H9 (cell line): ENCODE measurements around the gene DPP6. TPM values are rescaled to one million over a fixed set of nuclear protein-coding genes. Genes with fewer than 3 reads are reported as not detected.
"Not testable (repeated sequence)": the region's sequence is repeated elsewhere in the genome, so short reads cannot be mapped to it uniquely, and the experiment has no call there.

ENCODE experiments used
- DNase-seq: peaks from one replicate; pipeline ENCODE4 v3.0.0-alpha.2; 2017
- H2AFZ ChIP-seq: one replicate; pipeline ENCODE4 v1.6.1; 2013; ENCODE audit warnings: mild to moderate bottlenecking, low read length, control low read depth, moderate library complexity
- H2AK5ac ChIP-seq: 2 replicates; pipeline ENCODE4 v1.6.1; 2013; ENCODE audit warnings: low read length, control low read depth, mixed read lengths; ENCODE audit not compliant: insufficient read length
- H2BK120ac ChIP-seq: one replicate; pipeline ENCODE4 v1.6.1; 2013; ENCODE audit warnings: low read depth, mild to moderate bottlenecking, low read length, control low read depth, inconsistent platforms; ENCODE audit not compliant: poor library complexity, severe bottlenecking
- H2BK12ac ChIP-seq: 2 replicates; pipeline ENCODE4 v1.6.1; 2013; ENCODE audit warnings: low read length, control low read depth, mixed read lengths, low read depth; ENCODE audit not compliant: insufficient read length
- H2BK15ac ChIP-seq: 2 replicates; pipeline ENCODE4 v1.6.1; 2013; ENCODE audit warnings: low read depth, low read length, control low read depth
- H2BK20ac ChIP-seq: one replicate; pipeline ENCODE4 v1.6.1; 2013; ENCODE audit warnings: low read depth, mild to moderate bottlenecking, low read length, control low read depth, inconsistent platforms; ENCODE audit not compliant: poor library complexity, severe bottlenecking
- H2BK5ac ChIP-seq: 2 replicates; pipeline ENCODE4 v1.6.1; 2013; ENCODE audit warnings: low read length, control low read depth, mixed read lengths; ENCODE audit not compliant: insufficient read length
- H3K14ac ChIP-seq: 2 replicates; pipeline ENCODE4 v1.6.1; 2013; ENCODE audit warnings: low read length, control low read depth; ENCODE audit not compliant: insufficient read depth
- H3K18ac ChIP-seq: 2 replicates; pipeline ENCODE4 v1.6.1; 2013; ENCODE audit warnings: low read depth, mild to moderate bottlenecking, mixed read lengths, low read length, control low read depth; ENCODE audit not compliant: insufficient read length
- H3K23ac ChIP-seq: 2 replicates; pipeline ENCODE4 v1.6.1; 2013; ENCODE audit warnings: low read length, control low read depth, mixed read lengths, low read depth; ENCODE audit not compliant: insufficient read length
- H3K23me2 ChIP-seq: 2 replicates; pipeline ENCODE4 v1.6.1; 2013; ENCODE audit warnings: low read depth, mild to moderate bottlenecking, mixed read lengths, low read length, control low read depth; ENCODE audit not compliant: insufficient read length, poor library complexity, severe bottlenecking
- H3K27ac ChIP-seq: 2 replicates; pipeline ENCODE4 v1.5.1; 2013; ENCODE audit warnings: low read length, control low read depth, mixed read lengths, low read depth; ENCODE audit not compliant: insufficient read length
- H3K27me3 ChIP-seq: 2 replicates; pipeline ENCODE4 v1.6.1; 2013; ENCODE audit warnings: low read length, control low read depth, inconsistent platforms; ENCODE audit not compliant: insufficient read depth
- H3K4ac ChIP-seq: 2 replicates; pipeline ENCODE4 v1.6.1; 2013; ENCODE audit warnings: low read depth, mild to moderate bottlenecking, control low read depth, inconsistent platforms, low read length, moderate library complexity
- H3K4me1 ChIP-seq: 2 replicates; pipeline ENCODE4 v1.6.1; 2013; ENCODE audit warnings: low read length, control low read depth, inconsistent platforms; ENCODE audit not compliant: insufficient read depth
- H3K4me2 ChIP-seq: 2 replicates; pipeline ENCODE4 v1.6.1; 2013; ENCODE audit warnings: low read length, control low read depth, mixed read lengths; ENCODE audit not compliant: insufficient read length, insufficient read depth
- H3K56ac ChIP-seq: 2 replicates; pipeline ENCODE4 v1.6.1; 2013; ENCODE audit warnings: low read depth, mild to moderate bottlenecking, mixed read lengths, low read length, control low read depth; ENCODE audit not compliant: insufficient read length
- H3K79me1 ChIP-seq: 2 replicates; pipeline ENCODE4 v1.6.1; 2013; ENCODE audit warnings: low read depth, mild to moderate bottlenecking, moderate library complexity, low read length, control low read depth, inconsistent platforms; ENCODE audit not compliant: insufficient read depth, poor library complexity, severe bottlenecking
- H3K79me2 ChIP-seq: 2 replicates; pipeline ENCODE4 v1.6.1; 2013; ENCODE audit warnings: low read length, control low read depth, inconsistent platforms; ENCODE audit not compliant: insufficient read depth
- H3K9ac ChIP-seq: 2 replicates; pipeline ENCODE4 v1.6.1; 2013; ENCODE audit warnings: low read length, control low read depth, mixed read lengths; ENCODE audit not compliant: insufficient read length; ENCODE audit errors: extremely low read depth
- H3K9me3 ChIP-seq: one replicate; pipeline ENCODE4 v1.6.1; 2013; ENCODE audit warnings: low read depth, low read length, inconsistent platforms; ENCODE audit not compliant: control insufficient read depth
- H3T11ph ChIP-seq: one replicate; pipeline ENCODE4 v1.6.1; 2013; ENCODE audit warnings: mild to moderate bottlenecking, low read length, control low read depth, inconsistent platforms
- H4K20me1 ChIP-seq: one replicate; pipeline ENCODE4 v1.6.1; 2013; ENCODE audit not compliant: control insufficient read depth, insufficient read length, insufficient read depth
- H4K5ac ChIP-seq: 2 replicates; pipeline ENCODE4 v1.6.1; 2013; ENCODE audit warnings: low read depth, mild to moderate bottlenecking, mixed read lengths, low read length, control low read depth; ENCODE audit not compliant: insufficient read length
- H4K8ac ChIP-seq: replicated peaks from 2 replicates; pipeline ENCODE4 v1.6.1; 2013; ENCODE audit warnings: low read length, control low read depth, mixed read lengths, low read depth; ENCODE audit not compliant: insufficient read length
- H4K91ac ChIP-seq: 2 replicates; pipeline ENCODE4 v1.6.1; 2013; ENCODE audit warnings: low read depth, mild to moderate bottlenecking, moderate library complexity, mixed read lengths, low read length, control low read depth; ENCODE audit not compliant: insufficient read length
- H3K27ac Mint-ChIP-seq, 3 experiments: 2 replicates in 2 of 3; 3 replicates in 1 of 3; pipeline ENCODE4 v1.8.0; 2020 to 2021; ENCODE audit warnings: mixed read lengths in 3 of 3, mild to moderate bottlenecking in 1 of 3, moderate library complexity in 1 of 3
- H3K27me3 Mint-ChIP-seq: 2 replicates; pipeline ENCODE4 v1.8.0; 2021; ENCODE audit warnings: low read depth, mild to moderate bottlenecking, moderate library complexity, mixed read lengths
- H3K36me3 Mint-ChIP-seq, 3 experiments: 2 replicates in 2 of 3; 3 replicates in 1 of 3; pipeline ENCODE4 v1.8.0; 2020 to 2021; ENCODE audit warnings: low read depth in 3 of 3, mixed read lengths in 3 of 3; ENCODE audit not compliant: insufficient read depth in 1 of 3
- H3K4me1 Mint-ChIP-seq, 2 experiments: 2 replicates each; pipeline ENCODE4 v1.8.0; 2020; ENCODE audit warnings: mixed read lengths in 2 of 2
- H3K4me3 Mint-ChIP-seq, 2 experiments: 2 replicates in 1 of 2; 3 replicates in 1 of 2; pipeline ENCODE4 v1.8.0; 2020 to 2021; ENCODE audit warnings: mild to moderate bottlenecking in 2 of 2, mixed read lengths in 2 of 2, moderate library complexity in 1 of 2
- H3K9me3 Mint-ChIP-seq, 2 experiments: 2 replicates in 1 of 2; 3 replicates in 1 of 2; pipeline ENCODE4 v1.8.0; 2020; ENCODE audit warnings: mild to moderate bottlenecking in 2 of 2, mixed read lengths in 2 of 2, moderate library complexity in 1 of 2
- CTCF ChIP-seq: fragments of 200-600 bp; sonication (generic); conservative IDR thresholded peaks from 3 replicates; pipeline ENCODE4 v1.8.0; 2021; ENCODE audit warnings: antibody characterized with exemption, mild to moderate bottlenecking
- WGBS: extraction: QIAGEN DNeasy Blood & Tissue Kit; methylation state at CpG from one replicate; pipeline ENCODE4 v1.1.7; 2013; ENCODE audit warnings: missing lambda C conversion rate, low lambda C conversion rate, mixed read lengths; ENCODE audit not compliant: insufficient read length; ENCODE audit errors: extremely low coverage; 5-methylcytosine and 5-hydroxymethylcytosine counted together
- total RNA-seq: library from RNA; stranded (reverse); gene quantifications from 2 replicates; pipeline ENCODE4 v1.2.1, GENCODE V29; 2021

DPP6 gene
- total RNA-seq, 1 experiment from 2014 or later, result 4.5 TPM

GRCh38 chr7:154675560-154675959, 623.4 kb downstream of the DPP6 start:
- no peak overlapping the region for H4K8ac ChIP-seq
- no peak overlapping the region for H4K91ac ChIP-seq
- WGBS, result no CpG with 5 or more reads among the region's 10 CpGs
- no peak for TF ChIP-seq CTCF
- H3K36me3 Mint-ChIP-seq, result peaks cover 0 to 2% (median 0%) of the 10 kb centered on the region in 3 experiments; a peak in 3 of 7 replicates
- no peak overlapping the region for H2AFZ ChIP-seq
- H3K4me3 Mint-ChIP-seq, result no peak overlapping the region
- H4K20me1 ChIP-seq, result no peaks in the 10 kb centered on the region
- H3K27me3 Mint-ChIP-seq, result no peaks in the 10 kb centered on the region; the same call in 1 of the 2 replicates
- H3K27me3 ChIP-seq, result no peaks in the 10 kb centered on the region
- H4K5ac ChIP-seq, result no peak overlapping the region
- H3K56ac ChIP-seq, result no peak overlapping the region
- no peak overlapping the region for H2BK15ac ChIP-seq
- no peak overlapping the region for H3K27ac ChIP-seq
- no peaks in the 10 kb centered on the region for H3K9me3 ChIP-seq
- no peak overlapping the region for H3K23ac ChIP-seq
- H3K18ac ChIP-seq, result no peak overlapping the region
- no peaks in the 10 kb centered on the region for H3K9me3 Mint-ChIP-seq
- no peak overlapping the region for H3K4ac ChIP-seq
- no peak overlapping the region for H3K27ac Mint-ChIP-seq
- no peak overlapping the region for H2BK120ac ChIP-seq
- H2AK5ac ChIP-seq, result no peak overlapping the region
- H2BK12ac ChIP-seq, result no peak overlapping the region
- no peaks in the 10 kb centered on the region; a peak in 1 of 4 replicates for H3K4me1 Mint-ChIP-seq
- H3K9ac ChIP-seq, result no peak overlapping the region
- no peaks in the 10 kb centered on the region for H3K79me2 ChIP-seq
- no peak overlapping the region for H3K4me2 ChIP-seq
- no peak overlapping the region for H3K14ac ChIP-seq
- no peaks in the 10 kb centered on the region for H3K79me1 ChIP-seq
- H3K4me1 ChIP-seq, result no peaks in the 10 kb centered on the region
- H2BK5ac ChIP-seq, result no peak overlapping the region
- DNase-seq, result no peak
- no peaks in the 10 kb centered on the region for H3K23me2 ChIP-seq
- no peak overlapping the region for H2BK20ac ChIP-seq
- H3T11ph ChIP-seq, result no peak overlapping the region

- not testable (repeated sequence) for H3K79me2 ChIP-seq, H3K23me2 ChIP-seq, H2AFZ ChIP-seq, H3K9me3 Mint-ChIP-seq, H3K27me3 Mint-ChIP-seq, H2BK5ac ChIP-seq, H4K8ac ChIP-seq, H4K91ac ChIP-seq, H3K27ac Mint-ChIP-seq, H3T11ph ChIP-seq, H3K14ac ChIP-seq, H3K9ac ChIP-seq, DNase-seq, H3K18ac ChIP-seq, H3K79me1 ChIP-seq, H3K27ac ChIP-seq, H3K4me1 ChIP-seq, H2BK20ac ChIP-seq, H4K5ac ChIP-seq, H3K4me3 Mint-ChIP-seq, H3K4ac ChIP-seq, H3K9me3 ChIP-seq, H3K4me1 Mint-ChIP-seq, H2AK5ac ChIP-seq, H2BK120ac ChIP-seq, H4K20me1 ChIP-seq, H3K4me2 ChIP-seq, H3K23ac ChIP-seq, H2BK15ac ChIP-seq, H3K27me3 ChIP-seq, H3K36me3 Mint-ChIP-seq, H2BK12ac ChIP-seq, H3K56ac ChIP-seq
- WGBS, result no CpG with 5 or more reads among the region's 11 CpGs
Measured at GRCh38 chr7:154676033-154676421, 623.8 kb downstream of the DPP6 start.
